Psoas muscle (tissue), 8 donors: Measurements from ENCODE around the gene YPEL5. TPM values are rescaled to one million over a fixed set of nuclear protein-coding genes. Genes with fewer than 3 reads are reported as not detected.

Experiments
- ATAC-seq, 4 donors: fragments of 200-7000 bp; cut with Tn5 transposase; one replicate each; pipeline ENCODE4 v1.9.1; 2020; ENCODE audit warnings: moderate library complexity in 3 of 4, mild to moderate bottlenecking in 2 of 4
- DNase-seq, 2 donors: peaks; one replicate each; pipeline ENCODE4 v3.0.0-alpha.2; 2020
- H3K27ac ChIP-seq: fragments of 200-600 bp; one replicate; pipeline ENCODE4 v1.8.0; 2022
- H3K27me3 ChIP-seq, 3 donors: fragments of 200-600 bp in 1 of 3; one replicate each; pipeline versions ENCODE4 v1.6.1 to v1.8.0; 2013 to 2022; ENCODE audit warnings: low read length in 2 of 3, mild to moderate bottlenecking in 2 of 3, moderate library complexity in 1 of 3; ENCODE audit not compliant: insufficient read depth in 3 of 3
- H3K36me3 ChIP-seq, 2 donors: fragments of 200-600 bp in 1 of 2; one replicate each; pipeline versions ENCODE4 v1.6.1 to v1.8.0; 2013 to 2022; ENCODE audit warnings: low read depth in 1 of 2, mild to moderate bottlenecking in 1 of 2, moderate library complexity in 1 of 2; ENCODE audit not compliant: insufficient read depth in 1 of 2
- H3K4me1 ChIP-seq: fragments of 200-600 bp; one replicate; pipeline ENCODE4 v1.8.0; 2022
- H3K4me3 ChIP-seq: fragments of 200-600 bp; one replicate; pipeline ENCODE4 v1.8.0; 2022; ENCODE audit warnings: mild to moderate bottlenecking
- H3K9me3 ChIP-seq: fragments of 200-600 bp; one replicate; pipeline ENCODE4 v1.8.0; 2022
- CTCF ChIP-seq: fragments of 200-600 bp; IDR thresholded peaks from one replicate; pipeline ENCODE4 v1.8.0; 2022; ENCODE audit warnings: antibody characterized with exemption
- WGBS, 3 donors: extraction: QIAGEN DNeasy Blood & Tissue Kit; methylation state at CpG; one replicate each; pipeline versions ENCODE4 v1.1.6 to v1.1.7; 2013; 5-methylcytosine and 5-hydroxymethylcytosine counted together
- intact Hi-C, 2 donors: fragments of 100-400 bp; cut with DNase I; formaldehyde crosslinking; loops; one replicate each; pipeline versions ENCODE4 v1.11.0 to v1.14.2; 2022
- polyA plus RNA-seq, 3 donors: library from polyadenylated mRNA; stranded (reverse); fragments of 200-250 nt; gene quantifications; one replicate each; pipeline ENCODE4 v1.2.3, GENCODE V29; 2013
- total RNA-seq, 4 donors: library from RNA; stranded (reverse); fragmentation: NEBNext Ultra II Directional in 2 of 4; extraction: Animal tissue kit (Norgen Biotek cat#: 25700) in 2 of 4; gene quantifications; one replicate each; pipeline versions ENCODE4 v1.2.1 to v1.2.4, GENCODE V29; 2021 to 2023
- donor health status: healthy with polysubstance abuse.
- donor health status: DM: no; HTN: no; CAD: no; lungs with moderate emphysema.
- donor health status: Bipolar disorder and iron deficiency.
- donor health status: healthy.
- donor health status: DM: yes; HTN: yes; CAD: no.
- donor health status: DM: no; HTN: no; CAD: no.
- donor health status: DM: no; HTN: no; CAD: no.
- donor health status: DM: yes; HTN: yes; CAD: no.

The YPEL5 gene
- total and polyA plus RNA-seq, 7 donors, result 23.2 to 98.0 (median 55.4) TPM

GRCh38 chr2:30115981-30116285 lies 30.9 kb upstream of the YPEL5 start:
- no peaks in the 10 kb centered on the region for H3K4me1 ChIP-seq
- H3K36me3 ChIP-seq, result no peaks in the 10 kb centered on the region
- ATAC-seq (no peak), DNase-seq (no peak)
- TF ChIP-seq CTCF, result no peak
- no peak overlapping the region for H3K4me3 ChIP-seq
- 74 to 81% (median 76%) methylated on average over 5 of the region's 5 CpGs for WGBS, 3 donors
- no peaks in the 10 kb centered on the region for H3K9me3 ChIP-seq
- intact Hi-C loops, result loop anchor here (2.0 kb wide), 1 partner anchor 25 kb away; no protein-coding TSS in a partner anchor
- H3K27me3 ChIP-seq, result no peaks in the 10 kb centered on the region
- H3K27ac ChIP-seq, result no peak overlapping the region

DNA sequence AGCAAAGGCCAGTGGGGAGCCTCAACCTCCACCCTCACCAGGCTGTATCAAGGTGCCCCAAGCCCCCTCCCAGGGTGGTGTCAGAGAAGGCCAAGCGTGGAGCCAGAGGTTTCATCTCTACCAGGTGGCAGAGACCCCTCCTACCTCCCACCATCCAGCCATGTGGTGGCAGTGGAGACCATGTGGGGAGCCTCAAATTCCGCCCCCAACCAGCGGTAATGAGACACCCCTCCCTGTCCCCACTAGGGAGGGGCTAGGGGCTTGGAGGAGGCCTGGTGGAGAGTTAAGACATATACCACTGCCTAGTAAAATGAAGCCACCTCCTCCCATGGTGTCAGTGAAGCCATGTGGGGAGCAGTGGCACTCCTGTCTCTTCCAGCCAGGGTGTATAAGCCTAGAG lies 24.4 kb upstream of the YPEL5 start:
- no peaks in the 10 kb centered on the region for H3K9me3 ChIP-seq
- no peak for TF ChIP-seq CTCF
- no peaks in the 10 kb centered on the region for H3K4me1 ChIP-seq
- no peaks in the 10 kb centered on the region for H3K27me3 ChIP-seq
- ATAC-seq (no peak), DNase-seq (no peak)
- no peak overlapping the region for H3K27ac ChIP-seq
- 71 to 83% (median 73%) methylated on average over 3 of the region's 3 CpGs for WGBS, 3 donors
- H3K4me3 ChIP-seq, result no peak overlapping the region
- no peaks in the 10 kb centered on the region for H3K36me3 ChIP-seq
- intact Hi-C loops, result no loop called here

DNA sequence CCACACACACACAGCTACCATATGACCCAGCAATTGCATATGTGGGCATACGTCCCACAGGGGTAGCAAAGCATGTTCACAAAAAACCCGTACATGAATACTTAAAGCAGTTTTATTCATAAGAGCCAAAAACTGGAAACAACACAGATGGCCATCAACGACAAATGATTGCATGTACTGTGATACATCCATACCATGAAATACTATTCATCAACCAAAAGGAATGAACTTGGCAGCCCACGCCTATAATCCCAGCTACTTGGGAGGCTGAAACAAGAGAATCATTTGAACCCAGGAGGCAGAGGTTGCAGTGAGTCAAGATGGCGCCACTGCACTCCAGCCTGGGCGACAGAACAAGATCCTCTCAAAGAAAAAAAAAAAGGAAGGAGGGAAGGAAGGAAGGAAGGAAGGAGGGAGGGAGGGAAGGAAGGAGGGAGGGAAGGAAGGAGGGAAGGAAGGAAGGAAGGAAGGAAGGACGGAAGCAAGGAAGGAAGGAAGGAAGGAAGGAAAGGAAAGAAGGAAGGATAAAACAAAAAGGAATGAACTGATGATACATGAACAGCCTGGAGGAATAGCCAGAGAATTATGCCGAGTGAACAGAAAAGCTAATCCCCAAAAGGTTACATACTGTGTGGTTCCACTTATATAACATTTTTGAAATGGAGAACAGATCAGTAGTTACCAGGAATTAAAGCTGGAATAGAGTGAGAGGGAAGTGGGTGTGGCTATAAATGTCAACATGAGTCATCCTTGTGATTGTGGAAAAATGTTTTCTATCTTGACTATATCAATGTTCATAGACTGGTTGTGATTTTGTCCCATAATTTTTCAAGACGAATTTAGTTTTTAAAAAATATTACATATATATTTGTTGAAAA lies 19.6 kb upstream of the YPEL5 start:
- Histone ChIP-seq H3K9me3 (no peaks in the 10 kb centered on the region), H3K4me1 (no peaks in the 10 kb centered on the region), H3K27ac (no peak overlapping the region), H3K4me3 (no peak overlapping the region), H3K27me3 (no peaks in the 10 kb centered on the region), H3K36me3 (no peaks in the 10 kb centered on the region)
- TF ChIP-seq CTCF, result no peak
- 71 to 72% (median 72%) methylated on average over 8 to 9 of the region's 9 CpGs for WGBS, 3 donors
- intact Hi-C loops, result loop anchor here in 1 of 2 donors (5.0 kb wide), 1 partner anchor 35 kb away; no protein-coding TSS in a partner anchor
- DNase-seq (no peak), ATAC-seq (no peak)

- H3K9me3 ChIP-seq, result no peaks in the 10 kb centered on the region
- ATAC-seq, result no peak
- 76 to 87% (median 83%) methylated on average over 5 of the region's 5 CpGs for WGBS, 3 donors
- no peak for TF ChIP-seq CTCF
- H3K27ac ChIP-seq, result no peak overlapping the region
- no peak overlapping the region for H3K4me3 ChIP-seq
- H3K4me1 ChIP-seq, result no peaks in the 10 kb centered on the region
- H3K27me3 ChIP-seq, result no peaks in the 10 kb centered on the region
- H3K36me3 ChIP-seq, result no peaks in the 10 kb centered on the region
- DNase-seq, result no peak
- intact Hi-C loops, result no loop called here
These were observed 12.2 kb upstream of the YPEL5 start for GRCh38 chr2:30134582-30134981.

- WGBS, 3 donors, result 70 to 82% (median 71%) methylated on average over 3 of the region's 3 CpGs
- Histone ChIP-seq H3K36me3 (no peaks in the 10 kb centered on the region), H3K4me1 (no peaks in the 10 kb centered on the region), H3K9me3 (no peaks in the 10 kb centered on the region), H3K27me3 (no peaks in the 10 kb centered on the region), H3K27ac (no peak overlapping the region), H3K4me3 (no peak overlapping the region)
- no peak for TF ChIP-seq CTCF
- intact Hi-C loops, result no loop called here
- no peak for ATAC-seq
- DNase-seq, result no peak
These were observed 11.3 kb upstream of the YPEL5 start for GRCh38 chr2:30135541-30135940.
